Left lung (tissue), 10 donors: Measurements from ENCODE around the gene STK25. TPM values are rescaled to one million over a fixed set of nuclear protein-coding genes. Genes with fewer than 3 reads are reported as not detected.
"Not testable (repeated sequence)": the region's sequence is repeated elsewhere in the genome, so short reads cannot be mapped to it uniquely, and the experiment has no call there.

Source experiments
- ATAC-seq: fragments of 200-7000 bp; cut with Tn5 transposase; one replicate; pipeline ENCODE4 v1.9.1; 2020; ENCODE audit warnings: moderate library complexity
- DNase-seq, 4 donors: peaks; one replicate each; pipeline ENCODE4 v3.0.0-alpha.2; 2013 to 2020
- H3K27ac ChIP-seq, 2 donors: fragments of 200-600 bp; sonication (generic) in 1 of 2; one replicate each; pipeline versions ENCODE4 v1.5.0 to v1.8.0; 2020 to 2021
- H3K27me3 ChIP-seq, 2 donors: fragments of 200-600 bp; sonication (generic) in 1 of 2; one replicate each; pipeline versions ENCODE4 v1.5.0 to v1.8.0; 2020 to 2021
- H3K36me3 ChIP-seq, 2 donors: fragments of 200-600 bp; sonication (generic) in 1 of 2; one replicate each; pipeline versions ENCODE4 v1.5.0 to v1.8.0; 2020 to 2021
- H3K4me1 ChIP-seq, 2 donors: fragments of 200-600 bp; one replicate each; pipeline ENCODE4 v1.8.0; 2021
- H3K4me3 ChIP-seq, 2 donors: fragments of 200-600 bp; sonication (generic) in 1 of 2; one replicate each; pipeline versions ENCODE4 v1.5.0 to v1.8.0; 2020 to 2021; ENCODE audit warnings: mild to moderate bottlenecking in 1 of 2
- H3K9me3 ChIP-seq, 2 donors: fragments of 200-600 bp; sonication (generic) in 1 of 2; one replicate each; pipeline versions ENCODE4 v1.5.0 to v1.8.0; 2020 to 2021
- CTCF ChIP-seq, 2 donors: fragments of 200-600 bp; sonication (generic) in 1 of 2; IDR thresholded peaks; one replicate each; pipeline versions ENCODE4 v1.5.0 to v1.8.0; 2021; ENCODE audit warnings: antibody characterized with exemption in 2 of 2
- intact Hi-C, 2 donors: fragments of 100-400 bp; cut with DNase I; formaldehyde crosslinking; loops; one replicate each; pipeline versions ENCODE4 v1.11.2 to v1.14.2; 2022
- polyA plus RNA-seq, 6 donors: library from polyadenylated mRNA; unstranded; fragments of 120-200 nt; gene quantifications; one replicate each; pipeline ENCODE4 v1.2.1, GENCODE V29; 2013; ENCODE audit not compliant: insufficient read length in 6 of 6
- total RNA-seq, 2 donors: library from RNA; stranded (reverse); fragmentation: NEBNext Ultra II Directional; extraction: Animal tissue kit (Norgen Biotek cat#: 25700); gene quantifications; one replicate each; pipeline ENCODE4 v1.2.1, GENCODE V29; 2021
- donor health status: DM: no; HTN: yes; CAD: no.
- donor health status: DM: no; HTN: no; CAD: no.

The STK25 gene
- total and polyA plus RNA-seq, 8 donors = 125 to 237 (median 193) TPM

GRCh38 chr2:241454837-241455485 lies 53.4 kb downstream of the STK25 start:
- DNase-seq = no peak
- Histone ChIP-seq H3K4me1 (no peaks in the 10 kb centered on the region), H3K27me3 (peaks cover 0 to 52% of the 10 kb centered on the region in 2 donors), H3K27ac (no peak overlapping the region), H3K9me3 (no peaks in the 10 kb centered on the region), H3K4me3 (no peak overlapping the region), H3K36me3 (no peaks in the 10 kb centered on the region)
- intact Hi-C loops = no loop called here
- no peak for ATAC-seq
- TF ChIP-seq CTCF (IDR thresholded peaks at IDR 0.05) = no peak

GRCh38 chr2:241453919-241454318 lies 54.5 kb downstream of the STK25 start:
- not testable (repeated sequence) for ATAC-seq

GRCh38 chr2:241451840-241452506 lies 56.4 kb downstream of the STK25 start:
- no peak for TF ChIP-seq CTCF (IDR thresholded peaks at IDR 0.05)
- H3K27me3 ChIP-seq = peaks cover 0 to 80% of the 10 kb centered on the region in 2 donors
- no peaks in the 10 kb centered on the region for H3K4me1 ChIP-seq
- intact Hi-C loops = no loop called here
- no peak for ATAC-seq
- H3K4me3 ChIP-seq = no peak overlapping the region
- no peaks in the 10 kb centered on the region for H3K36me3 ChIP-seq
- DNase-seq = no peak
- H3K27ac ChIP-seq = no peak overlapping the region
- H3K9me3 ChIP-seq = no peaks in the 10 kb centered on the region

More at GRCh38 chr2:241453919-241454318, 54.5 kb downstream of the STK25 start:
- H3K36me3 ChIP-seq, H3K27ac ChIP-seq, H3K4me3 ChIP-seq, intact Hi-C loops, H3K9me3 ChIP-seq, DNase-seq, H3K4me1 ChIP-seq: not testable (repeated sequence)
- H3K27me3 ChIP-seq = peaks cover 0 to 62% of the 10 kb centered on the region in 2 donors

- ATAC-seq, H3K4me3 ChIP-seq, DNase-seq, intact Hi-C loops, H3K9me3 ChIP-seq, H3K4me1 ChIP-seq, H3K27ac ChIP-seq, H3K36me3 ChIP-seq: not testable (repeated sequence)
- peaks cover 0 to 83% of the 10 kb centered on the region in 2 donors for H3K27me3 ChIP-seq
These were observed 58.3 kb downstream of the STK25 start for GRCh38 chr2:241450092-241450491.

- H3K27me3 ChIP-seq = peaks cover 0 to 62% of the 10 kb centered on the region in 2 donors
- no peak for DNase-seq
- H3K4me3 ChIP-seq = no peak overlapping the region
- no peak for TF ChIP-seq CTCF (IDR thresholded peaks at IDR 0.05)
- H3K27ac ChIP-seq = no peak overlapping the region
- H3K9me3 ChIP-seq = no peaks in the 10 kb centered on the region
- intact Hi-C loops = no loop called here
- H3K36me3 ChIP-seq = peaks cover 0 to 40% of the 10 kb centered on the region in 2 donors
- peaks cover 0 to 5% of the 10 kb centered on the region in 2 donors for H3K4me1 ChIP-seq
- no peak for ATAC-seq
These were observed 63.0 kb downstream of the STK25 start for GRCh38 chr2:241445426-241445825.

- Histone ChIP-seq H3K4me1 (peaks cover 0 to 5% of the 10 kb centered on the region in 2 donors), H3K9me3 (no peaks in the 10 kb centered on the region), H3K36me3 (peaks cover 0 to 55% of the 10 kb centered on the region in 2 donors), H3K27ac (no peak overlapping the region), H3K4me3 (no peak overlapping the region), H3K27me3 (peaks cover 0 to 44% of the 10 kb centered on the region in 2 donors)
- ATAC-seq (no peak), DNase-seq (peak in 1 of 4 donors; percentile 49)
- no peak for TF ChIP-seq CTCF (IDR thresholded peaks at IDR 0.05)
- intact Hi-C loops = no loop called here
These were observed 64.7 kb downstream of the STK25 start for GRCh38 chr2:241443486-241444223.
